H1 (cell line): ENCODE measurements around the gene ZNF385B.

ENCODE experiments used
- YY1 ChIP-seq: IDR thresholded peaks from 2 replicates; pipeline ENCODE4 v1.6.1; 2011; ENCODE audit warnings: low read depth, mild to moderate bottlenecking, low read length
- TF ChIP-seq, protein P1 (sequence below): IDR thresholded peaks from 2 replicates; pipeline ENCODE4 v1.6.1; 2012; ENCODE audit warnings: inconsistent platforms
- TF ChIP-seq, protein P2 (sequence below), 3 experiments: IDR thresholded peaks; 1 replicate in 2 of 3; 2 replicates in 1 of 3; pipeline versions ENCODE4 v1.5.1 to v1.6.1; 2011; ENCODE audit warnings: low read length in 3 of 3, mild to moderate bottlenecking in 3 of 3, inconsistent platforms in 2 of 3, low read depth in 1 of 3, moderate library complexity in 1 of 3; ENCODE audit not compliant: insufficient read depth in 1 of 3; ENCODE audit errors: control extremely low read depth in 1 of 3

DNA sequence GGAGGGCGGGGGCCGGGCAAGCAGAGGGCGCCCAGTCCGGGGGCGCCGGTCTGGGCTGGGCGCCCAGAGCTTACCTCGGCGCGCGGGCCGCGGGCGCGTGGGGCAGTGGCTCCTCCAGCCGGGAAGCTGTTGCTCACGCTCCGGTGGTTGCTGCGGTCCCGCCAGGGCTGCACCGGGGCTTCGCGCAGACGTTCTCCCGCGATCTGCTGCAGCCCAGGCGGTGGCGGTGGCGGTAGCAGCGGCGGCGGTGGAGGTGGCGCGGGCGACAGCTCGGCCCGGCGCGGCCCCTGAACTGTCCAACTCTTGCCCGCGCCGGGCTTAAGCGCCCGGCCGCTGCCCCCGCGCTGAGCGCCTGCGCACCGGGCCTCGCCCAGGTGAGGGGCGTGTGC is 391 bp downstream of the ZNF385B start:
- TF ChIP-seq, protein P1, sequence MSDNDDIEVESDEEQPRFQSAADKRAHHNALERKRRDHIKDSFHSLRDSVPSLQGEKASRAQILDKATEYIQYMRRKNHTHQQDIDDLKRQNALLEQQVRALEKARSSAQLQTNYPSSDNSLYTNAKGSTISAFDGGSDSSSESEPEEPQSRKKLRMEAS, result no peak; the same call in 1 of the 2 replicates
- no peak for TF ChIP-seq YY1
- TF ChIP-seq, protein P2, sequence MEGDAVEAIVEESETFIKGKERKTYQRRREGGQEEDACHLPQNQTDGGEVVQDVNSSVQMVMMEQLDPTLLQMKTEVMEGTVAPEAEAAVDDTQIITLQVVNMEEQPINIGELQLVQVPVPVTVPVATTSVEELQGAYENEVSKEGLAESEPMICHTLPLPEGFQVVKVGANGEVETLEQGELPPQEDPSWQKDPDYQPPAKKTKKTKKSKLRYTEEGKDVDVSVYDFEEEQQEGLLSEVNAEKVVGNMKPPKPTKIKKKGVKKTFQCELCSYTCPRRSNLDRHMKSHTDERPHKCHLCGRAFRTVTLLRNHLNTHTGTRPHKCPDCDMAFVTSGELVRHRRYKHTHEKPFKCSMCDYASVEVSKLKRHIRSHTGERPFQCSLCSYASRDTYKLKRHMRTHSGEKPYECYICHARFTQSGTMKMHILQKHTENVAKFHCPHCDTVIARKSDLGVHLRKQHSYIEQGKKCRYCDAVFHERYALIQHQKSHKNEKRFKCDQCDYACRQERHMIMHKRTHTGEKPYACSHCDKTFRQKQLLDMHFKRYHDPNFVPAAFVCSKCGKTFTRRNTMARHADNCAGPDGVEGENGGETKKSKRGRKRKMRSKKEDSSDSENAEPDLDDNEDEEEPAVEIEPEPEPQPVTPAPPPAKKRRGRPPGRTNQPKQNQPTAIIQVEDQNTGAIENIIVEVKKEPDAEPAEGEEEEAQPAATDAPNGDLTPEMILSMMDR (IDR thresholded peaks at IDR 0.05; ENCODE audit: control extremely low read depth in 1 of 3, insufficient read depth in 1 of 3, low read depth in 1 of 3, low read length in 3 of 3), result peak in 1 of 3 experiments; percentile 1; a peak in 1 of 4 replicates
